ENCODE results near the gene TSR1. TPM values are rescaled to one million over a fixed set of nuclear protein-coding genes. Genes with fewer than 3 reads are reported as not detected.

The TSR1 gene
- total RNA-seq, 1 experiment from 2014 or later = 81.8 TPM

DNA sequence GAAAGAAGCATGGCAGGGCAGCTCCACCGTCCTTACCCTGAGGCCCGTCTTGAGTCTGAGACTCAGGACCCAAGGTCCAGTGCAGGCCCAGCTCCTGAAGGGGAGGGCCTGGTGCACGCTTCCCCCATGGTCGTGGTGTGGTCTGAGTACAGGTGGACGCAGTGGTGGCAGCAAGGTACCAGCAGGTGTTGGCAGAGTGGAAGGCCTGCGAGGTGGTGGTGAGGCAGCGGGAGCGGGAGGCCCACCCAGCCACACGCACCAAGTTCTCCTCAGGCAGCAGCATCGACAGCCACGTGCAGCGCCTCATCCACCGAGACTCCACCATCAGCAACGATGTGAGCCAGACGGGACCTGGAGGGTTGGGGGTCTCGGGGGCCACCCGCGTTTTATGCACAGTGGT, 36.9 kb upstream of the TSR1 start:
- Histone ChIP-seq H3K36me3 (replicated peaks; ENCODE audit: control insufficient read depth, insufficient read depth, low read length) (peaks cover 1% of the 10 kb centered on the region), H3K27me3 (ENCODE audit: control insufficient read depth, insufficient read depth, low read length) (no peaks in the 10 kb centered on the region), H3K4me3 (ENCODE audit: insufficient read depth, low read depth, low read length) (no peak overlapping the region)
- no peak for DNase-seq

DNA sequence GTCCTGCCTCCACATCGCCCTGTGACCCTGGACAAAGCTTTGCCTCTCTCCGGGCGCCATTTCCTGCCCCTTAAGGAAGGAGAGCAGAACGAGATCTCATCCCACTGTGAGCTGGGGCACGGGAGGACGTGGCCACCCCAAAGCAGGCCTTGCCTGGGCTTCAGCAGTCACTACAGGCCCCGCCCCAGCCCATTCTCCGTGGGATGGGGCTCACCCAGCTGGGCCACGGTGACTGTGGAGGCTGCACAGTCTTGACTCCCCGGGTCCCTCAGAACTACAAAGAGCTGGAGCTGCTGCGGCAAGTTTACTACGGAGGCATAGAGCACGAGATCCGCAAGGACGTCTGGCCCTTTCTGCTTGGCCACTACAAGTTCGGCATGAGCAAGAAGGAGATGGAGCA, 36.4 kb upstream of the TSR1 start:
- H3K36me3 ChIP-seq (replicated peaks; ENCODE audit: control insufficient read depth, insufficient read depth, low read length) = peaks cover 1% of the 10 kb centered on the region
- no peak overlapping the region for H3K4me3 ChIP-seq (ENCODE audit: insufficient read depth, low read depth, low read length)
- no peaks in the 10 kb centered on the region for H3K27me3 ChIP-seq (ENCODE audit: control insufficient read depth, insufficient read depth, low read length)
- no peak for DNase-seq

DNA sequence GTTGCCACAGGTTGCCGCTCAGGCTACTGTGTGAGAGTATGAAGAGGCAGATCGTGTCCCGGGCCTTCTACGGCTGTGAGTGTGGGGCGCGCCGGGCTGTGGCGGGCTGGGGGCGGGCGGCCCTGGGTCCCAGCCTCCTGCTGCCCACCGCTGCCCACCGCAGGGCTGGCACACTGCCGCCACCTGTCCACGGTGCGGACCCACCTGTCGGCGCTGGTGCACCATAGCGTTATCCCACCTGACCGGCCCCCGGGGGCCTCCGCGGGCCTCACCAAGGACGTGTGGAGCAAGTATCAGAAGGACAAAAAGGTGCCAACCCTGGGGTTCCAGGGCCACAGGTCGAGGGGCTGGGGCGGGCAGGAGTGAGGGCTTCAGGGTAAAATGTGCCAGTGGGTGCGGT, 35.9 kb upstream of the TSR1 start:
- no peak overlapping the region for H3K4me3 ChIP-seq (ENCODE audit: insufficient read depth, low read depth, low read length)
- H3K27me3 ChIP-seq (ENCODE audit: control insufficient read depth, insufficient read depth, low read length) = no peaks in the 10 kb centered on the region
- peaks cover 1% of the 10 kb centered on the region for H3K36me3 ChIP-seq (replicated peaks; ENCODE audit: control insufficient read depth, insufficient read depth, low read length)
- no peak for DNase-seq

DNA sequence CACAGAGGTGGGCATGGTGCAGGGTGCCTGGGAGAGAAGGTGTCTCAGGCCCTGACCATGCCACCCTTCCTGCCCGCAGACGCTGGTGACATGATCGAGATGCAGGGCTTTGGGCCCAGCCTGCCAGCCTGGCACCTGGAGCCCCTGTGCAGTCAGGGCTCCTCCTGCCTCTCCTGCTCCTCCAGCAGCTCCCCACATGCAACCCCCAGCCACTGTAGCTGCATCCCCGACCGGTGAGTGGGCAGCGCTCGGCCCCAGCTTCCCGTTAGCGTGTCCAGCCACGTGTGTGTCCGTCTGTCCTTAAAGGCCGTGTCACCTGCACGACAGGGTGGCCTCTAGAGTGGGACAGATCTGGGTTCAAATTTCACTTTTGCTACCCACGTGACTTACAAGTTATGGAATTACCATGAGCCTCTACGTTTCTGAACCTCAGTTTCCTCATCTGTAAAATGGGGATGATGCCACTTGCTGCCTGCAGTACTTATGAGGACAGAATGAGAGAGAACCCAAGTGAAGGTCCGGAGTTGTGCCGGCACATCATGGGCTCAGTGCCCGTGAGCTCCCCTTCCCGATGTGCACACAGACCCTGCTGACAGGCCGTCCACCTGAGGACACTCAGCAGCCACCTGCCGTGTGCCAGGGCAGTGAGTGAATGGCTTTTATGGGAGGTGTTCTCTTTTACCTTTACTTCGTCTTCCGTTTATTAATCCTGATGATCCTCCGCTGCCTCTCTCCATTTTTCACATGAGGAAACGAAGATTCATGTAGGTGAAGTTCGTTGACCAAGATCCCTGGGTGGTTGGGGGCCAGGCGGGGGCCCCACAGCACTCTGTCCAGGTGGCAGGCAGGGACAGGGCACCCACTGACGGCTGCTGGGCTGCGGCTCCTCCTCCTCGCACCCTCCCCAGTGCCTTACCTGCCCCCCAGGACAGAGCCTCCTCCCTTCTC, 35.2 kb upstream of the TSR1 start:
- peaks cover 1% of the 10 kb centered on the region for H3K36me3 ChIP-seq (replicated peaks; ENCODE audit: control insufficient read depth, insufficient read depth, low read length)
- H3K27me3 ChIP-seq (ENCODE audit: control insufficient read depth, insufficient read depth, low read length) = no peaks in the 10 kb centered on the region
- H3K4me3 ChIP-seq (ENCODE audit: insufficient read depth, low read depth, low read length) = no peak overlapping the region
- DNase-seq = no peak

GRCh38 chr17:2370211-2370589, 33.9 kb upstream of the TSR1 start:
- DNase-seq = no peak
- H3K4me3 ChIP-seq (ENCODE audit: insufficient read depth, low read depth, low read length) = no peak overlapping the region
- no peaks in the 10 kb centered on the region for H3K27me3 ChIP-seq (ENCODE audit: control insufficient read depth, insufficient read depth, low read length)
- peaks cover 1% of the 10 kb centered on the region for H3K36me3 ChIP-seq (replicated peaks; ENCODE audit: control insufficient read depth, insufficient read depth, low read length)

- H3K4me3 ChIP-seq (ENCODE audit: insufficient read depth, low read depth, low read length) = no peak overlapping the region
- H3K27me3 ChIP-seq (ENCODE audit: control insufficient read depth, insufficient read depth, low read length) = no peaks in the 10 kb centered on the region
- peaks cover 1% of the 10 kb centered on the region for H3K36me3 ChIP-seq (replicated peaks; ENCODE audit: control insufficient read depth, insufficient read depth, low read length)
- peak; percentile 93 for DNase-seq
These were observed 33.4 kb upstream of the TSR1 start for GRCh38 chr17:2369551-2370210.

DNA sequence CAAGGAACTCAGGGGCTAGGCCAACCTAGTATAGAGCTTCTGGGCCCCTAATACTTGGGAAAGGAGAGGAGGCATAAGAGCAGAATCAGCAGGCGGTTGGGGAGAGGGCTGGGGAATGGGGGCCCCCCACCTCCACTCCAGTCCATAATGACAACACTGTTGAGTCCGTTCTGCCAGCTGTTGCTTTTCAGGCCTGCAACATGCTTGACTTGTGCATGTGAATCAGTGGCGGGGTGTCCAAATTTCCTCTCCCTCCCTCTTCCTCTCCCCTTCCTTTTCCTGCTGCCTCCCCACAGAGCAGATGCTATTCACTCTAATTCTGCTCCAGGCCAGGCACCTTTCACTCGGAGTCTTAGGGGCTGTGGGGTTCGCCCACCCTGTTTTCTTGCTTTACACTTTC, 32.8 kb upstream of the TSR1 start:
- H3K27me3 ChIP-seq (ENCODE audit: control insufficient read depth, insufficient read depth, low read length) = no peaks in the 10 kb centered on the region
- peaks cover 3% of the 10 kb centered on the region for H3K36me3 ChIP-seq (replicated peaks; ENCODE audit: control insufficient read depth, insufficient read depth, low read length)
- H3K4me3 ChIP-seq (ENCODE audit: insufficient read depth, low read depth, low read length) = no peak overlapping the region
- DNase-seq = no peak

GRCh38 chr17:2368359-2368758, 32.1 kb upstream of the TSR1 start:
- H3K27me3 ChIP-seq (ENCODE audit: control insufficient read depth, insufficient read depth, low read length) = no peaks in the 10 kb centered on the region
- DNase-seq = no peak
- H3K4me3 ChIP-seq (ENCODE audit: insufficient read depth, low read depth, low read length) = no peak overlapping the region
- H3K36me3 ChIP-seq (replicated peaks; ENCODE audit: control insufficient read depth, insufficient read depth, low read length) = peaks cover 2% of the 10 kb centered on the region

DNA sequence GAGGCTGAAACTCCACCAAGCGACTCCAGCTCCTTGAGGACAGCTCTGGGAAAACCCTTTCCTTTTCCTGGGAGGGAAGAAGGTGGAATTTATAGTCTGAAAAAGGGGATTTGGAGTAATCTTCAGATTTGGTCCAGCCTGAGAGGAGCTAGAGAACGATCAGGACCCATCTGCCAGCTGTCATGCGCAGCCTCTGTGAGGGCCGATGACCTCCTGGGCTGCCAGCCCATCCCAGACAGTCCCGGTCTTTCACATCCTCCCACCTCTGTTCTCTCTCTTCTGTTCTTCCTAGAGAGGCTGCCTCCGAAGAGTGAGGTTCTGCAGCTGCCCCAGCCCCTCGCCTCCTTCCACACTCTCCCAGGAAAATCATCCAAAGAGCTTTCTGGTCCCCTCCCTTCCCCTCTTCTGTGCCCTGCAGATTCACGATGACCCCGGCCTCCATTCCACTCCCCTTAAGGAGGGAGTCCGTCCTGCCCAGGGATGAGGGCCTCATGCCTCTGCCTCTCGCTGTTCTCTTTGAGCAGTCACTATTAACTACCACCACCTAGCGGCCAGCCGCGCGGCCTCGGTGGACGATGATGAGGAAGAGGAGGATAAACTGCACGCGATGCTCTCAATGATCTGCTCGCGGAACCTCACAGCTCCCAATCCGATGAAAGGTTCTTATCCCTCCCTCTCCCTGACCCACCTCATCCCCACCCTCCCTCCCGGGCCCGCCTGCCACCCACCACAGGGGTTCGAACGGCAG, 30.7 kb upstream of the TSR1 start:
- H3K36me3 ChIP-seq (replicated peaks; ENCODE audit: control insufficient read depth, insufficient read depth, low read length) = peaks cover 2% of the 10 kb centered on the region
- peak; percentile 90 for DNase-seq
- H3K4me3 ChIP-seq (ENCODE audit: insufficient read depth, low read depth, low read length) = no peak overlapping the region
- H3K27me3 ChIP-seq (ENCODE audit: control insufficient read depth, insufficient read depth, low read length) = no peaks in the 10 kb centered on the region

- no peaks in the 10 kb centered on the region for H3K27me3 ChIP-seq (ENCODE audit: control insufficient read depth, insufficient read depth, low read length)
- no peak overlapping the region for H3K4me3 ChIP-seq (ENCODE audit: insufficient read depth, low read depth, low read length)
These were observed 28.9 kb upstream of the TSR1 start for GRCh38 chr17:2365132-2365531.

GRCh38 chr17:2364763-2365116, 28.5 kb upstream of the TSR1 start:
- Histone ChIP-seq H3K4me3 (ENCODE audit: insufficient read depth, low read depth, low read length) (no peak overlapping the region), H3K36me3 (replicated peaks; ENCODE audit: control insufficient read depth, insufficient read depth, low read length) (peaks cover 2% of the 10 kb centered on the region), H3K27me3 (ENCODE audit: control insufficient read depth, insufficient read depth, low read length) (no peaks in the 10 kb centered on the region)

More at GRCh38 chr17:2365132-2365531, 28.9 kb upstream of the TSR1 start:
- H3K36me3 ChIP-seq (replicated peaks; ENCODE audit: control insufficient read depth, insufficient read depth, low read length) = peaks cover 2% of the 10 kb centered on the region
- no peak for DNase-seq

DNA sequence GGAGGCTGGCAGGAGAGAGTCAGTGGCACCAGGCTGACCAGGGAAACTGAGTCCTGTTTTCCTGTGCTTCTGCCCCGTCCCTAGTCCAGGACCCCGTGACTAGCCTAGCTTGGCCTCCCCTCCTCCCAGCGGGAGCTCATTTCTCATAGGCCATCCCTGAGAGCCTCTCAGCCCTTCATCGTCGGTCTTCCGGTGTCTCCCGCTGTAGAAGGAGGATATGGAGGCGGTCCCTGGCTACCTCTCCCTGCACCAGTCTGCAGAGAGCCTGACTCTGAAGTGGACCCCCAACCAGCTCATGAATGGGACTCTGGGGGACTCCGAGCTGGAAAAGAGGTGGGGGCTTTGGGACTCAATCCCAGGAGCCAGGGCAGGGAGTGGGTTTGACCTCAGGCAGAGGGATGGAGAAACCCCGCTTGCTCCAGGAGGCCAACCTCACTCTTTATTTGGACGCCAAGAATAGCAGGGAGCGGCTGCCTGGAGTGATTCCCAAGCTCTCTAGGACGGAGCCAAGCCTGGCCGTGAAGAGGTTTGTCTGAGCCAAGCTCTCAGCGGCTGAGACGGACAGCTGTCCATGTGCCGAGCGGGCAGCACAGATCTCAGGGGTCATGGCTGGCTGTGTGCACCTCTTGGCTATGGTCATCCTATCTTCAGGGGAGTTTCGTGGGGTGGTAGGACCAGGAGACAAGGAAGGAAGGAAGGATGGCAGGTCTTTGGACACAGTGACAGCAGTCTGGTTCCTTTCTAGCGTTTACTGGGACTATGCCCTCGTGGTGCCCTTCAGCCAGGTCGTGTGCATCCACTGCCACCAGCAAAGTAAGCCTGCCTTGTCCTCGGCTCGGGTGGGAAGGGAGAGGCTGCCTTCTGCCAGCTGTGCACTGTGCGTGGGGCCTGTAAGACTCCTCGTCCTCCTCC, 27.9 kb upstream of the TSR1 start:
- no peak overlapping the region for H3K4me3 ChIP-seq (ENCODE audit: insufficient read depth, low read depth, low read length)
- H3K27me3 ChIP-seq (ENCODE audit: control insufficient read depth, insufficient read depth, low read length) = no peaks in the 10 kb centered on the region
- peaks cover 2% of the 10 kb centered on the region for H3K36me3 ChIP-seq (replicated peaks; ENCODE audit: control insufficient read depth, insufficient read depth, low read length)
- no peak for DNase-seq

More at GRCh38 chr17:2364763-2365116, 28.5 kb upstream of the TSR1 start:
- no peak for DNase-seq

- H3K4me3 ChIP-seq (ENCODE audit: insufficient read depth, low read depth, low read length) = no peak overlapping the region
- no peaks in the 10 kb centered on the region for H3K27me3 ChIP-seq (ENCODE audit: control insufficient read depth, insufficient read depth, low read length)
- no peak for DNase-seq
- H3K36me3 ChIP-seq (replicated peaks; ENCODE audit: control insufficient read depth, insufficient read depth, low read length) = peaks cover 2% of the 10 kb centered on the region
These were observed 27.1 kb upstream of the TSR1 start for GRCh38 chr17:2363318-2363717.

GRCh38 chr17:2362881-2363280, 26.6 kb upstream of the TSR1 start:
- no peak for DNase-seq
- Histone ChIP-seq H3K27me3 (ENCODE audit: control insufficient read depth, insufficient read depth, low read length) (no peaks in the 10 kb centered on the region), H3K4me3 (ENCODE audit: insufficient read depth, low read depth, low read length) (no peak overlapping the region), H3K36me3 (replicated peaks; ENCODE audit: control insufficient read depth, insufficient read depth, low read length) (peaks cover 2% of the 10 kb centered on the region)

Data from H7 (cell line).